Measurements from ENCODE around the gene ITPK1. TPM values are rescaled to one million over a fixed set of nuclear protein-coding genes. Genes with fewer than 3 reads are reported as not detected.

The ITPK1 gene
- total RNA-seq, 1 experiment from 2014 or later = 25.9 TPM

DNA sequence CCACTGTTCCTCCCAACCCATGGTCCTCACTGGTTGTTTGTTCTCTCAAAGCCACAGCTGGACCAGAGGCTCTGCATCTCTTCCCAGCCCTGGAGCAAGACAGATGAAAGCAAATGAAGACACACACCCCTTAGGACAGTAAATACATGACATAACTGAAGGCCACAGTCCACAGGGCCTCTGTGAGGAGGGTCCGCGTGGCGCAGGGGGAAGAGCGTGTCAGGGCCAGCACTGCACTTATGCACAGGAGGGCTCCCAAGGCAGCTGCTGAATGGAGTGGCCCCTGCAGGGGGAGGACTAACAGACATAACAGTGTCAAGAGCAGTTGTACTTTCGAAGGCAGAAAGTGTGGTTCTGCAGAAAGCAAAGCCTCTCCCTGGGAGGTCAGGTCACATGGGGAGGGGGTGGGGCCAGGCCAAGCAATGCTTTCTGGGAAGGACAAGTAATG is 112.8 kb downstream of the ITPK1 start:
- POLR2A ChIA-PET = no interaction called here
- CTCF ChIA-PET = no interaction called here
- Histone ChIP-seq H3K4me1 (ENCODE audit: control insufficient read depth, insufficient read depth, low read length) (no peaks in the 10 kb centered on the region), H3K9me3 (ENCODE audit: control insufficient read depth, insufficient read depth, low read depth, low read length) (no peaks in the 10 kb centered on the region), H3K4me3 (ENCODE audit: low read depth in 2 of 2, low read length in 2 of 2) (no peak overlapping the region), H3K27me3 (ENCODE audit: control insufficient read depth, insufficient read depth, low read length) (no peaks in the 10 kb centered on the region), H3K27ac (ENCODE audit: low read length) (no peak overlapping the region), H3K36me3 (ENCODE audit: control insufficient read depth, insufficient read depth, low read length) (no peaks in the 10 kb centered on the region)
- in situ Hi-C loops (cut with HindIII; ENCODE audit: low pct_unique_long_range_greater_than_20kb, low sequenced_read_pairs) (no loop called here), intact Hi-C loops (cut with micrococcal nuclease; ENCODE audit: unreplicated experiment) (no loop called here)
- DNase-seq (ENCODE audit: low read depth, low spot score) (no peak), ATAC-seq (no peak)
- BruUV-seq (replicated peaks) = no TSS peak
- TF ChIP-seq SIN3A (IDR thresholded peaks at IDR 0.05; ENCODE audit: borderline replicate concordance, insufficient read depth, low read depth, low read length) = no peak
- TF ChIP-seq TCF7L2 (IDR thresholded peaks at IDR 0.05; ENCODE audit: low read depth, low read length) = no peak
- TF ChIP-seq, protein P1, sequence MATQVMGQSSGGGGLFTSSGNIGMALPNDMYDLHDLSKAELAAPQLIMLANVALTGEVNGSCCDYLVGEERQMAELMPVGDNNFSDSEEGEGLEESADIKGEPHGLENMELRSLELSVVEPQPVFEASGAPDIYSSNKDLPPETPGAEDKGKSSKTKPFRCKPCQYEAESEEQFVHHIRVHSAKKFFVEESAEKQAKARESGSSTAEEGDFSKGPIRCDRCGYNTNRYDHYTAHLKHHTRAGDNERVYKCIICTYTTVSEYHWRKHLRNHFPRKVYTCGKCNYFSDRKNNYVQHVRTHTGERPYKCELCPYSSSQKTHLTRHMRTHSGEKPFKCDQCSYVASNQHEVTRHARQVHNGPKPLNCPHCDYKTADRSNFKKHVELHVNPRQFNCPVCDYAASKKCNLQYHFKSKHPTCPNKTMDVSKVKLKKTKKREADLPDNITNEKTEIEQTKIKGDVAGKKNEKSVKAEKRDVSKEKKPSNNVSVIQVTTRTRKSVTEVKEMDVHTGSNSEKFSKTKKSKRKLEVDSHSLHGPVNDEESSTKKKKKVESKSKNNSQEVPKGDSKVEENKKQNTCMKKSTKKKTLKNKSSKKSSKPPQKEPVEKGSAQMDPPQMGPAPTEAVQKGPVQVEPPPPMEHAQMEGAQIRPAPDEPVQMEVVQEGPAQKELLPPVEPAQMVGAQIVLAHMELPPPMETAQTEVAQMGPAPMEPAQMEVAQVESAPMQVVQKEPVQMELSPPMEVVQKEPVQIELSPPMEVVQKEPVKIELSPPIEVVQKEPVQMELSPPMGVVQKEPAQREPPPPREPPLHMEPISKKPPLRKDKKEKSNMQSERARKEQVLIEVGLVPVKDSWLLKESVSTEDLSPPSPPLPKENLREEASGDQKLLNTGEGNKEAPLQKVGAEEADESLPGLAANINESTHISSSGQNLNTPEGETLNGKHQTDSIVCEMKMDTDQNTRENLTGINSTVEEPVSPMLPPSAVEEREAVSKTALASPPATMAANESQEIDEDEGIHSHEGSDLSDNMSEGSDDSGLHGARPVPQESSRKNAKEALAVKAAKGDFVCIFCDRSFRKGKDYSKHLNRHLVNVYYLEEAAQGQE (IDR thresholded peaks at IDR 0.05; ENCODE audit: insufficient read depth in 1 of 2, low read depth in 2 of 2, low read length in 1 of 2) = no peak
- TF ChIP-seq, protein P2, sequence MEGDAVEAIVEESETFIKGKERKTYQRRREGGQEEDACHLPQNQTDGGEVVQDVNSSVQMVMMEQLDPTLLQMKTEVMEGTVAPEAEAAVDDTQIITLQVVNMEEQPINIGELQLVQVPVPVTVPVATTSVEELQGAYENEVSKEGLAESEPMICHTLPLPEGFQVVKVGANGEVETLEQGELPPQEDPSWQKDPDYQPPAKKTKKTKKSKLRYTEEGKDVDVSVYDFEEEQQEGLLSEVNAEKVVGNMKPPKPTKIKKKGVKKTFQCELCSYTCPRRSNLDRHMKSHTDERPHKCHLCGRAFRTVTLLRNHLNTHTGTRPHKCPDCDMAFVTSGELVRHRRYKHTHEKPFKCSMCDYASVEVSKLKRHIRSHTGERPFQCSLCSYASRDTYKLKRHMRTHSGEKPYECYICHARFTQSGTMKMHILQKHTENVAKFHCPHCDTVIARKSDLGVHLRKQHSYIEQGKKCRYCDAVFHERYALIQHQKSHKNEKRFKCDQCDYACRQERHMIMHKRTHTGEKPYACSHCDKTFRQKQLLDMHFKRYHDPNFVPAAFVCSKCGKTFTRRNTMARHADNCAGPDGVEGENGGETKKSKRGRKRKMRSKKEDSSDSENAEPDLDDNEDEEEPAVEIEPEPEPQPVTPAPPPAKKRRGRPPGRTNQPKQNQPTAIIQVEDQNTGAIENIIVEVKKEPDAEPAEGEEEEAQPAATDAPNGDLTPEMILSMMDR (IDR thresholded peaks at IDR 0.05) = no peak
- TF ChIP-seq POLR2AphosphoS5 (IDR thresholded peaks at IDR 0.05; ENCODE audit: low read depth, low read length) = no peak

DNA sequence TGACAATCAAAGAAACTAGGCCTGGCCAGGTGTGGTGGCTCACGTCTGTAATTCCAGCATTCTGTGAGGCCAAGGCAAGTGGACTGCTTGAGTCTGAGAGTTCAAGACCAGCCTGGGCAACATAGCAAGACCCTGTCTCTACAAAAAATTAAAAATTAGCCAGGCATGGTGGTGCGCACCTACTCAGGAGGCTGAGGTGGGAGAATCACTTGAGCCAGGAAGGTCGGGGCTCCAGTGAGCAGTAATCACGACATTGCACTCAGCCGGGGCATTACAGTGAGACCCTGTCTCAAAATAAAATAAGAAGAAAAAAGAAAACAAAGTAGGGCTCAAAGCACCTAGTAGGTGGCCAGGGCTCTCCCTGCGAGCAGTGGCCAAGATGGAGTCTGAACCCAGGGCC is 113.7 kb downstream of the ITPK1 start:
- no peak overlapping the region for H3K4me3 ChIP-seq (ENCODE audit: low read depth in 2 of 2, low read length in 2 of 2)
- H3K9me3 ChIP-seq (ENCODE audit: control insufficient read depth, insufficient read depth, low read depth, low read length) = no peaks in the 10 kb centered on the region
- no peaks in the 10 kb centered on the region for H3K27me3 ChIP-seq (ENCODE audit: control insufficient read depth, insufficient read depth, low read length)
- in situ Hi-C loops (cut with HindIII; ENCODE audit: low pct_unique_long_range_greater_than_20kb, low sequenced_read_pairs) (no loop called here), intact Hi-C loops (cut with micrococcal nuclease; ENCODE audit: unreplicated experiment) (no loop called here)
- H3K36me3 ChIP-seq (ENCODE audit: control insufficient read depth, insufficient read depth, low read length) = no peaks in the 10 kb centered on the region
- H3K27ac ChIP-seq (ENCODE audit: low read length) = no peak overlapping the region
- ATAC-seq = no peak
- CTCF ChIA-PET = no interaction called here
- DNase-seq (ENCODE audit: low read depth, low spot score) = no peak
- TF ChIP-seq, protein P2 (IDR thresholded peaks at IDR 0.05) = no peak
- TF ChIP-seq TCF7L2 (IDR thresholded peaks at IDR 0.05; ENCODE audit: low read depth, low read length) (no peak), POLR2AphosphoS5 (IDR thresholded peaks at IDR 0.05; ENCODE audit: low read depth, low read length) (no peak), SIN3A (IDR thresholded peaks at IDR 0.05; ENCODE audit: borderline replicate concordance, insufficient read depth, low read depth, low read length) (no peak)
- TF ChIP-seq, protein P1 (IDR thresholded peaks at IDR 0.05; ENCODE audit: insufficient read depth in 1 of 2, low read depth in 2 of 2, low read length in 1 of 2) = no peak
- BruUV-seq (replicated peaks) = no TSS peak
- POLR2A ChIA-PET = no interaction called here
- no peaks in the 10 kb centered on the region for H3K4me1 ChIP-seq (ENCODE audit: control insufficient read depth, insufficient read depth, low read length)

Measured in Panc1 (cell line).